Measurements from ENCODE around the gene CYP26A1. TPM values are rescaled to one million over a fixed set of nuclear protein-coding genes. Genes with fewer than 3 reads are reported as not detected.

The CYP26A1 gene
- total and polyA plus RNA-seq, 7 donors: 0.04 TPM; not detected in 6

- Histone ChIP-seq H3K9me3 (no peaks in the 10 kb centered on the region), H3K27me3 (ENCODE audit: insufficient read depth in 3 of 3, low read length in 2 of 3) (no peaks in the 10 kb centered on the region), H3K4me1 (no peaks in the 10 kb centered on the region), H3K4me3 (no peak overlapping the region), H3K36me3 (ENCODE audit: insufficient read depth in 1 of 2, low read depth in 1 of 2) (no peaks in the 10 kb centered on the region), H3K27ac (no peak overlapping the region)
- intact Hi-C loops (cut with DNase I): no loop called here
- ATAC-seq (peak in 1 of 4 donors; percentile 48), DNase-seq (no peak)
- WGBS, 3 donors: 36 to 47% (median 47%) methylated on average over 3 of the region's 3 CpGs
- TF ChIP-seq CTCF (IDR thresholded peaks at IDR 0.05): no peak
Measured at GRCh38 chr10:93039721-93040120, 34.0 kb upstream of the CYP26A1 start.

GRCh38 chr10:93054486-93054885 is 19.2 kb upstream of the CYP26A1 start:
- Histone ChIP-seq H3K9me3 (no peaks in the 10 kb centered on the region), H3K4me3 (no peak overlapping the region), H3K27me3 (ENCODE audit: insufficient read depth in 3 of 3, low read length in 2 of 3) (peaks cover 0 to 4% (median 0%) of the 10 kb centered on the region in 3 donors), H3K27ac (no peak overlapping the region), H3K4me1 (no peaks in the 10 kb centered on the region), H3K36me3 (ENCODE audit: insufficient read depth in 1 of 2, low read depth in 1 of 2) (peaks cover 0 to 16% of the 10 kb centered on the region in 2 donors)
- intact Hi-C loops (cut with DNase I): no loop called here
- DNase-seq: no peak
- no peak for ATAC-seq
- WGBS, 3 donors: 92 to 94% (median 93%) methylated on average over 3 of the region's 3 CpGs
- TF ChIP-seq CTCF (IDR thresholded peaks at IDR 0.05): no peak

GRCh38 chr10:93058139-93058538 is 15.6 kb upstream of the CYP26A1 start:
- no peak for ATAC-seq
- no peak for DNase-seq
- 95 to 96% (median 95%) methylated on average over 3 of the region's 3 CpGs for WGBS, 3 donors
- H3K36me3 ChIP-seq (ENCODE audit: insufficient read depth in 1 of 2, low read depth in 1 of 2): peaks cover 0 to 16% of the 10 kb centered on the region in 2 donors
- TF ChIP-seq CTCF (IDR thresholded peaks at IDR 0.05): no peak
- peaks cover 0 to 25% (median 2%) of the 10 kb centered on the region in 3 donors for H3K27me3 ChIP-seq (ENCODE audit: insufficient read depth in 3 of 3, low read length in 2 of 3)
- no peaks in the 10 kb centered on the region for H3K9me3 ChIP-seq
- H3K27ac ChIP-seq: no peak overlapping the region
- no peak overlapping the region for H3K4me3 ChIP-seq
- peaks cover 6% of the 10 kb centered on the region for H3K4me1 ChIP-seq
- intact Hi-C loops (cut with DNase I): no loop called here

- ATAC-seq: no peak
- WGBS, 3 donors: 40 to 45% (median 41%) methylated on average over 65 to 67 of the region's 67 CpGs
- peaks cover 4 to 45% (median 7%) of the 10 kb centered on the region in 3 donors for H3K27me3 ChIP-seq (ENCODE audit: insufficient read depth in 3 of 3, low read length in 2 of 3)
Measured at GRCh38 chr10:93059975-93060886, 13.5 kb upstream of the CYP26A1 start, which contains the start of gene CYP26C1. TSS of gene CYP26C1 (plus strand) at chr10:93060798. CDS start at chr10:93061264, 466 bp downstream.

More at GRCh38 chr10:93059975-93060886, 13.5 kb upstream of the CYP26A1 start, which contains the start of gene CYP26C1:
- Histone ChIP-seq H3K27ac (no peak within 1 kb of the TSS), H3K4me1 (peaks cover 6% of the 10 kb centered on the region), H3K4me3 (no peak within 1 kb of the TSS), H3K36me3 (ENCODE audit: insufficient read depth in 1 of 2, low read depth in 1 of 2) (peaks cover 0 to 16% of the 10 kb centered on the region in 2 donors), H3K9me3 (no peaks in the 10 kb centered on the region)
- intact Hi-C loops (cut with DNase I): no loop called here
- no peak for TF ChIP-seq CTCF (IDR thresholded peaks at IDR 0.05)
- DNase-seq: no peak

Data from psoas muscle (tissue), 8 donors.